Left ventricle myocardium superior (tissue), 1 donor: ENCODE data around the gene UBXN10. TPM values are rescaled to one million over a fixed set of nuclear protein-coding genes. Genes with fewer than 3 reads are reported as not detected.

Experiments
- ATAC-seq: fragments of 200-7000 bp; cut with Tn5 transposase; one replicate; pipeline ENCODE4 v1.9.1; 2020; ENCODE audit warnings: mild to moderate bottlenecking, moderate library complexity
- DNase-seq: peaks from one replicate; pipeline ENCODE4 v3.0.0-alpha.2; 2020
- intact Hi-C: fragments of 100-400 bp; cut with micrococcal nuclease; formaldehyde crosslinking; loops from one replicate; pipeline ENCODE4 v1.11.0; 2022
- long read RNA-seq: library from polyadenylated mRNA; unstranded; transcript quantifications from one replicate; pipeline ENCODE4 v2.0.0, GENCODE V29; 2021
- total RNA-seq: library from RNA; stranded (reverse); fragmentation: NEBNext Ultra II Directional; extraction: Animal tissue kit (Norgen Biotek cat#: 25700); gene quantifications from one replicate; pipeline ENCODE4 v1.2.1, GENCODE V29; 2021
- donor health status: DM: no; HTN: yes; CAD: no; lungs with severe emphysema.

UBXN10 gene, protein sequence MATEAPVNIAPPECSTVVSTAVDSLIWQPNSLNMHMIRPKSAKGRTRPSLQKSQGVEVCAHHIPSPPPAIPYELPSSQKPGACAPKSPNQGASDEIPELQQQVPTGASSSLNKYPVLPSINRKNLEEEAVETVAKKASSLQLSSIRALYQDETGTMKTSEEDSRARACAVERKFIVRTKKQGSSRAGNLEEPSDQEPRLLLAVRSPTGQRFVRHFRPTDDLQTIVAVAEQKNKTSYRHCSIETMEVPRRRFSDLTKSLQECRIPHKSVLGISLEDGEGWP
- 0.92 TPM for total RNA-seq
- long read RNA-seq, full-length matches to known transcripts = 3 of 3 reads
- long read RNA-seq, partial matches to known transcripts = 0 of 3 reads
- long read RNA-seq, other reads (novel, unspliced or antisense) = 0 of 3 reads

- intact Hi-C loops = no loop called here
- DNase-seq (peak; percentile 80), ATAC-seq (peak; percentile 80)
These were observed at the start of gene UBXN10, which contains the start of gene PLA2G2C for GRCh38 chr1:20185834-20186782. UBXN10 (plus strand) TSS chr1:20186096; CDS start chr1:20190562, 4,466 bp downstream. PLA2G2C (minus strand) TSS chr1:20186518; CDS start chr1:20177363, 9,155 bp downstream.

DNA sequence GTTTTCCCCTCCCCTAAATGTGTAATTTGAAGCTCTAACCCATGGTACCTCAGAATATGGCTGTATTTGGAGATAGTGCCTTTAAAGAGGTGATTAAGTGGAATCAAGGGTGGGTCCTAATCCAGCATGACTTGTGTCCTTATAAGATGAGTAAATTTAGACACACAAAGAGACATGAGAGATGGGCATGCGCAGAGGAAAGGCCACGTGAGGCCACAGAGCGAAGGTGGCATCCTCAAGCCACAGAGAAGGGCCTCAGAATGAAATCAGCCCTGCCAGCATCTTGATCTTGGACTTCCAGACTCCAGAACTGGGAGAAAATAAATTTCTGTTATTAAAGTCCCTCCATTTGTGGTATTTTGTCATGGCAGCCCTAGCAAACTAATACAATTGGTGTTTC is 49.6 kb upstream of the UBXN10 start:
- ATAC-seq = no peak
- DNase-seq = no peak
- intact Hi-C loops = no loop called here

DNA sequence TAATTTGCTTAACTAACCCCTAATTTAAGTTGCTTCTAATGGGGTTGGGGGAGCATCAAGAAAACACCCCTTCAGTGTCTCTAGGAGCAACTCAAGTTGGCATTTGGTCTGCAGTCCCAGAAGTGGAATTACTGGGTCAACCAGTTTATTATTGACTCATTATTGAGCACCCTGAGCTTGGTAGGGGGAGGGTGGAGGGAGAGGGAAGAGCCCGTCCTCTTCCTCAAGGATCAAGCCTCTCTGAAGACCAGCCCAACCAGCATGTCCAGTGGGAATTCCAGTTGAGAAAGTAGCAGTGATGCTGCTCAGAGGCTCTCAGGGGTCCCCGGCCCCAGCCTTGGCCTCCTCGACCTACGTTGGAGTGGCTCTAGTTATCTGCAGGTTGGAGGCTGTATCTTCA is 48.8 kb upstream of the UBXN10 start:
- intact Hi-C loops = no loop called here
- no peak for DNase-seq
- ATAC-seq = no peak

DNA sequence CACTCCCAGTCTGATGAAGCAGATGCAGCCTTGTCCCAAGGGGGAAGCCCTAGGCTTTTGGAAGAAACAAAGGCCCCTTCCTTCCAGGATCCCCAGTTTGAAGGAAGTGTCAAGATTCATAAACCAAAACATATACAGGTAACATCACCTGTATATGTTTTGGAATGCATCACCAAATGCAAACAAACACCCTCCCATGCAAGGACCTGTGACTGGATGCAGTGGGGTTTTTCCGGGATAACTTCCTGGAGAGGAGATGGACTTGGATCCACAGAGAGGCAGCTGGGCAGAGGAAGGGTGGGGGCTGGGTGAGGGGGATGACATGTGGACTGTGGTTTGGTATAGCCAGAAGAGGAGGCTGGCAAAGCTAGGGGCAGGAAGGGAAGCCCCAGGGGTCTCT is 48.3 kb upstream of the UBXN10 start:
- no peak for ATAC-seq
- no peak for DNase-seq
- intact Hi-C loops = no loop called here

- DNase-seq (no peak), ATAC-seq (no peak)
- intact Hi-C loops = no loop called here
These were observed 47.5 kb upstream of the UBXN10 start for GRCh38 chr1:20138346-20138745.

GRCh38 chr1:20138961-20139550 is 46.8 kb upstream of the UBXN10 start, which contains the start of gene PLA2G2F:
PLA2G2F (plus strand) TSS chr1:20139323; CDS start chr1:20139428, 105 bp downstream.
- intact Hi-C loops = no loop called here
- no peak for ATAC-seq
- DNase-seq = no peak

- ATAC-seq (no peak), DNase-seq (no peak)
- intact Hi-C loops = no loop called here
These were observed 45.9 kb upstream of the UBXN10 start for GRCh38 chr1:20139776-20140612.

GRCh38 chr1:20141001-20141400 is 44.9 kb upstream of the UBXN10 start:
- intact Hi-C loops = no loop called here
- ATAC-seq = no peak
- no peak for DNase-seq

DNA sequence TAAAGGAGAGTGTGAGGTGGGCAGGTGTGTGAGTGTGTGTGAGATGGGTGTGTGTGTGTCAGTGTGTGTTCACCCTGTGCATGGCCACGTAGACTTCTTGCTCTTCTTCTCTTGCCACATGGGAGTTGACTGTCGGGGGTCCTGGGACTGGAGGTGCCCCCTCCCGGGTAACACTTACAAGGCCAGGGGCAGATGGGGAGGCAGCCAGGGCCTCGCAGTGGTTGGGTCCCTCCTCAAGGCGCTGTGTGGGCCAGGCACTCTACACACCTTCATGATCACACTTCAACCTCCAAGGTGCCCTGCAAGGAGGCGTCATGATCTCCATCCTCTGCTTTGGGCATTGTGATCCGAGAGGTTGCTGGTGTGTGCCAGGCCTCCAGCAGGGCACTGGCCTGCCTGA is 44.4 kb upstream of the UBXN10 start:
- no peak for DNase-seq
- intact Hi-C loops = no loop called here
- no peak for ATAC-seq

DNA sequence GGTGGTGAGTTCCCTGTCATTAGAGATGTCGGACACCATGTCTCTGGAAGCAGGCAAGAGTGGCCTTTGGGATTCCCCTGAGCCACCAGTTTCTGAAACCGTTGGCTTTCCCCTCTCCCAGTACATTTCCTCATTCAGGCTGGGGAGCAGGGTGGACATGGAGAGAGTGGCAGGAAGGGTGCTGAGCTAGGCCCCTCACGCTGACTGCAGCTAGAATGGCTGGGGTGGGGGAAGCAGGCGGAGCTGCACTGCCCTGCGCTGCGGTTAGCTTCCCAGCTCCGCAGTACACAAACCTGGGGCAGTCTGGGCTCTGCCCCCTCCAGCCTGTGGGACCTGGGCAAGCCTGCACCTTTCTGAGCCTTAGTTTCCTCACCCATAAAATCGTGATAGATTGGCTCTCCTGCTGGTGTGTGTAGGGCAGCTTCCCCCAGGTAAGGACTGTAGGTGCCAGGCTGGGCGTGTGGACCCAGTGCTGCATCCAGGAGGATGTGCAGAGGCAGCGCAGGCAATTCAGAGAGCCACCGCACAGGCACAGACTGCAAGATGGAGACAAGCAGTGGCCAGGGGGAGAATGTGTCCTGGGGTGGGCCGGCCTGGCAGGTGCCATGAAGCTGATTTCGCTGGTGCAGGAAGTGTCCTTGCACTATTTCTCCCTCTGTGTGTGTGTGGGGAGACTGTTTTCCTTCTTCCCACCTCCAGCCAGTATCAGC is 43.7 kb upstream of the UBXN10 start:
- no peak for DNase-seq
- intact Hi-C loops = no loop called here
- ATAC-seq = no peak

DNA sequence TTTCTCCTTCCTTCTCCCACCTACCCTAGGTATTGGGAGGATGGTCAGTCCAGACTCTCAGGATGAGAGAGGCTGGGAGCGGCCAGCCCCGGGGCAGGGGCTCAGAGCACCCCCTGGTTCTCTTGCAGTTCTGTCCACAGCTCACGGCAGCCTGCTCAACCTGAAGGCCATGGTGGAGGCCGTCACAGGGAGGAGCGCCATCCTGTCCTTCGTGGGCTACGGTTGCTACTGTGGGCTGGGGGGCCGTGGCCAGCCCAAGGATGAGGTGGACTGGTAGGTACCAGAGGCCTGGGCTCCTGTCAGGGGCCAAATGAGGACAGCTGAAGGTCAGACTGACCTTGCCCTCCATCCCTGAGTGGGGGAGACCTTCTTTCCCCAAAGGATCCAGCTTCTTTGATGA is 42.6 kb upstream of the UBXN10 start:
- DNase-seq (no peak), ATAC-seq (no peak)
- intact Hi-C loops = no loop called here

- intact Hi-C loops = no loop called here
- DNase-seq = no peak
- ATAC-seq = no peak
These were observed 41.9 kb upstream of the UBXN10 start for GRCh38 chr1:20143734-20144565.

- no peak for ATAC-seq
- intact Hi-C loops = no loop called here
- no peak for DNase-seq
These were observed 37.9 kb upstream of the UBXN10 start for GRCh38 chr1:20147846-20148570.

DNA sequence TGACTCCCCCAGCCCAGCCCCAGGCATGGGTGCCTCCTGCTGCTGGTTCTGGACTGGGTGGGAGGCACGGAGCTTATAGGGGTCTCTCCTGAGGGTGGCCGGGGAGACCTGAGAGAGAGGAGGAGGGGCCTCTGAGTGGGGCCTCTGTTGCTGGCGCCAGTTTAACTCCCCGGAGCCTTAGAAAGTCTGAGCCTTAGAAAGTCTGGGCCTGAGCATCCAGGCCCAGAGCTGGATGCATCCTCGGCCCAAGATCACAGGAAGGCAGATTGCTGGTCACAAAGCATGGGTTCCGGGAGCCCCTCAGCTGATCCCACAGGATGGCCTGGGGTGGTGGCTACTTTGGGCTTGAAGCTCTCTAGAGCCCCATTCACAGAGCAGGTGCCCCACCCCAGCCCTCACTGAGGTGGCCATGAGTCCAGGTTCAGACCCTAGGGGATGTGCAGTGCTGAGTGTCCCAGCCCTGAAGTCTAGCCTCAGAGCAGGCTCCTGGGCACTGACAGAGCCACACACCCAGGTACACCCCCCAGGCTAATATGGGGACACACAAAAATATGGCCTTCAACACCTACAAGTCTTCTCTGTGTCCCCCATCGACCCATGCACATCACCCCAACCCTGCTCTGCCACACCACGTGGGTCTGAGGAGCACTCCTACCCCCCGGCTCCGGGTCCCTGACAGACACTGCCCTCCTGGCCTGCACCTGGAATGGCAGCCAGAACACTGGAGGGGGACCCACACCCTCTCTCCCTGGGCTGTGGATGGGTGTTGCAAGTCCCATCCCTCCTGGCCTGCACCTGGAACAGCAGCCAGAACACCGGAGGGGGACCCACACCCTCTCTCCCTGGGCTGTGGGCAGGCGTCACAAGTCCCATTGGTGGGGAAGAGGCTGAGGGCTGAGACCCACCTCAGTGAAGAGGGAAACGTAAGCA is 37.1 kb upstream of the UBXN10 start:
- intact Hi-C loops = no loop called here
- ATAC-seq (no peak), DNase-seq (no peak)

DNA sequence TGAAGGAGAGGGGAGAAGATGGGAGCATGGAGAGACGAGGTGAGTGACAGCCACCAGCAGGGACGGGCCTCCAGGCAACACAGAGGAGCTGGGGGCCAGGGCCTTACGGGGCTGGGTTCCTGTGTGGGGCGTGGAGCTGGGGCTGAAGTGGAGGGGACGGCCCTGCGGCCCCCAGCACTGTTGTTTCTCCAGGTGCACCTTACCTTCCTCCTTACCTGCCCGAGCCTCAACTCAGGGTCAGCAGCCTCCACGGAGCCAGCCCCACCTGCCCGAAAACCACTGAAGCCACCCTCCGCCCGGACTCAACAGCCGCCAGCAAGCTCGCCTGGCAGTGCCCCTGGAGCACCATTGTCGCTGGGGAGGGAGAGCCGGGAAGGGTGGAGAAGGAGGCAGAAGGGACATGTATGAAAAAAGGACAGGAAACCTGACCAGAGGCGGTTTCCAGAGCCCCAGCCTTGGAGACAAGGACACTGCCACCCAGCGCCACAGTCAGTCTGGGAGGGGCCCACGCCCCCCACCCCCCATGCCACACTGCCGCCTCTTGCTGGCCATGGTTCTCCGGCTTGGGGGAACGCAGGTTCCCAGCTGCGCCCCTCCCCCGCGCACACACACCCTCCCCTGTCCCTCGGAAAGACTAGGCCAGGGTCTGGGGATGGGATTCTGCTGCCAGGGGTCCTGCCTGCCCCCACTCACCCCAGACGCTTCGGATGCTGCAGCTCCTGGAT is 36.1 kb upstream of the UBXN10 start:
- ATAC-seq (no peak), DNase-seq (no peak)
- intact Hi-C loops = loop anchor here (5.0 kb wide), 1 partner anchor 52 kb away; no protein-coding TSS in a partner anchor
